GM12892 (cell line): ENCODE results near the gene CYREN.

Source experiments
- POLR2A ChIP-seq: IDR thresholded peaks from 2 replicates; pipeline ENCODE4 v1.6.1; 2011; ENCODE audit warnings: low read depth, low read length, control low read depth
- POLR2AphosphoS5 ChIP-seq: IDR thresholded peaks from 2 replicates; pipeline ENCODE4 v1.6.1; 2011; ENCODE audit warnings: low read depth, low read length, control low read depth
- TAF1 ChIP-seq: IDR thresholded peaks from 2 replicates; pipeline ENCODE4 v1.6.1; 2011; ENCODE audit warnings: low read depth, mild to moderate bottlenecking, control low read depth, low read length, borderline replicate concordance

- TF ChIP-seq POLR2A (no peak), POLR2AphosphoS5 (no peak), TAF1 (no peak)
These were observed 8.0 kb downstream of the CYREN start for GRCh38 chr7:135162382-135163001.
